Stomach (tissue), 9 donors: ENCODE results near the gene GMDS. TPM values are rescaled to one million over a fixed set of nuclear protein-coding genes. Genes with fewer than 3 reads are reported as not detected.

Experiments used
- DNase-seq, 2 donors: peaks; one replicate each; pipeline versions ENCODE4 v3.0.0 to v3.0.0-alpha.2; 2013 to 2019
- H3K27ac ChIP-seq, 5 donors: fragments of 200-600 bp in 4 of 5; sonication (generic) in 4 of 5; one replicate each; pipeline ENCODE4 v1.5.1; 2013 to 2019; ENCODE audit warnings: mild to moderate bottlenecking in 1 of 5, moderate library complexity in 1 of 5
- H3K27me3 ChIP-seq, 3 donors: fragments of 200-600 bp; sonication (generic); one replicate each; pipeline ENCODE4 v1.5.1; 2017 to 2019; ENCODE audit warnings: mixed run types in 1 of 3
- H3K36me3 ChIP-seq, 4 donors: fragments of 200-600 bp; sonication (generic); 1 replicate in 3 of 4; 2 replicates in 1 of 4; pipeline ENCODE4 v1.5.1; 2016 to 2019
- H3K4me1 ChIP-seq, 4 donors: fragments of 200-600 bp; sonication (generic); one replicate each; pipeline ENCODE4 v1.5.1; 2016 to 2019
- H3K4me3 ChIP-seq, 4 donors: fragments of 200-600 bp; sonication (generic) in 3 of 4; one replicate each; pipeline ENCODE4 v1.5.1; 2016 to 2019; ENCODE audit warnings: mild to moderate bottlenecking in 1 of 4
- H3K9me3 ChIP-seq, 4 donors: fragments of 200-600 bp; sonication (generic); one replicate each; pipeline ENCODE4 v1.5.1; 2016 to 2019
- CTCF ChIP-seq, 7 experiments: fragments of 450-650 bp in 4 of 7; fragments of 200-600 bp in 3 of 7; sonication (generic) in 3 of 7; IDR thresholded peaks; one replicate each; pipeline ENCODE4 v1.5.1; 2016 to 2019; ENCODE audit warnings: antibody characterized with exemption in 7 of 7, control low read depth in 2 of 7, mild to moderate bottlenecking in 1 of 7
- EP300 ChIP-seq: sonication (generic); formaldehyde crosslinking; IDR thresholded peaks from one replicate; pipeline ENCODE4 v1.6.1; 2017; ENCODE audit warnings: antibody characterized with exemption
- POLR2A ChIP-seq, 4 donors: fragments of 450-650 bp; IDR thresholded peaks; one replicate each; pipeline ENCODE4 v1.6.1; 2016; ENCODE audit warnings: antibody characterized with exemption in 4 of 4, control low read depth in 2 of 4, mild to moderate bottlenecking in 1 of 4, moderate library complexity in 1 of 4
- POLR2AphosphoS5 ChIP-seq, 3 donors: sonication (generic); formaldehyde crosslinking; IDR thresholded peaks; one replicate each; pipeline ENCODE4 v1.6.1; 2016; ENCODE audit warnings: antibody characterized with exemption in 3 of 3
- WGBS, 5 donors: extraction: QIAGEN DNeasy Blood & Tissue Kit in 3 of 5; methylation state at CpG; one replicate each; pipeline versions ENCODE4 v1.1.5 to v1.1.7; 2013 to 2018; 5-methylcytosine and 5-hydroxymethylcytosine counted together
- intact Hi-C: fragments of 100-400 bp; cut with DNase I; formaldehyde crosslinking; loops from one replicate; pipeline ENCODE4 v1.15.1; 2023; ENCODE audit warnings: low total_unique reads
- polyA plus RNA-seq, 3 donors: library from polyadenylated mRNA; stranded (reverse); fragments of 200-250 nt; gene quantifications; one replicate each; pipeline ENCODE4 v1.2.3, GENCODE V29; 2013
- total RNA-seq, 5 donors: library from RNA; depleted of rRNA; stranded (reverse); fragments of >200 nt; gene quantifications; one replicate each; pipeline versions ENCODE4 v1.1.0 to v1.2.3, GENCODE V29; 2014 to 2016
- donor health status: healthy with polysubstance abuse.
- donor health status: Bipolar disorder and iron deficiency.
- donor health status: healthy.

GMDS gene
- total and polyA plus RNA-seq, 8 donors: 83.7 to 262 (median 121) TPM

DNA sequence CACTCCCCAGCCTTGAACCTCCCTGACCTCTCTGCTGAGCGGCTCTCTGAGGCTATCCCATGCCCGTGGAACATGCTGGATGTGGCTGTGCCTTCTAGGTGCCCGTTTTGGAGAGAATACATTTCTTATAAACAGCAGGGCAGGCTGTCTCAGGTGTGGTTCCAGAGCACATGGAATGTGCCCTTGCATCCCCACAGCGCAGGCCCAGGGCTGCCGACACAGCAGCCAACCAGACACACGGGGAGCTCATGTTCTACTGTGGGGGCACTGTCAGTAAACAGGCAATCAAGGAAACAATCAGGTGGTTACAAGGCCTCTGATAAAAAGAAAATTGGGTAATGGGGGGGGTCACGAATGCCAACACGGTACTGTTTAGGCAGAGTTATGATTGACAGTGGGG lies 604.9 kb downstream of the GMDS start:
- Histone ChIP-seq H3K9me3 (no peaks in the 10 kb centered on the region), H3K36me3 (peaks cover 0 to 9% (median 2%) of the 10 kb centered on the region in 4 donors), H3K27me3 (no peaks in the 10 kb centered on the region), H3K27ac (no peak overlapping the region), H3K4me3 (no peak overlapping the region), H3K4me1 (peaks cover 0 to 15% (median 10%) of the 10 kb centered on the region in 4 donors)
- DNase-seq: no peak
- intact Hi-C loops: no loop called here
- TF ChIP-seq EP300 (no peak), POLR2A (IDR thresholded peaks at IDR 0.05) (no peak), POLR2AphosphoS5 (IDR thresholded peaks at IDR 0.05) (no peak), CTCF (IDR thresholded peaks at IDR 0.05) (no peak)
- 85 to 93% (median 91%) methylated on average over 8 of the region's 8 CpGs for WGBS, 5 donors

DNA sequence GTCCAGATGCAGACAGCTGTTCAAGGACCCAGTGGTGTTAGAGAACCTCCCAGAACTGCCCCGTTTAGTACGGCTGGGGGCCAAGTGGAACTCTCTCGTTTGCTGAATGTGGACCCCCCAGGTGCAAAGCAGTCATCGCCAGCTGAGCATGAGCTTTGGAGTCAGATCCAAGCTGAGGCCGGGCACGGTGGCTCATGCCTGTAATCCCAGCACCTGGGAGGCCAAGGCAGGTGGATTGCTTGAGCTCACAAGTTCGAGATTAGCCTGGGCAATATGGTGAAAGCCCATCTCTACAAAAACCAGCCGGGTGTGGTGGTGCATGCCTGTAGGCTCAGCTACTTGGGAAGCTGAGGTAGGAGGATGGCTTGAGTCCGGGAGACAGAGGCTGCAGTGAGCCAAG lies 606.0 kb downstream of the GMDS start:
- Histone ChIP-seq H3K4me3 (no peak overlapping the region), H3K27me3 (peaks cover 0 to under 1% (median 0%) of the 10 kb centered on the region in 3 donors), H3K4me1 (peaks cover 0 to 15% (median 10%) of the 10 kb centered on the region in 4 donors), H3K36me3 (peaks cover 0 to 17% (median 2%) of the 10 kb centered on the region in 4 donors), H3K27ac (no peak overlapping the region), H3K9me3 (no peaks in the 10 kb centered on the region)
- no peak for TF ChIP-seq POLR2A (IDR thresholded peaks at IDR 0.05)
- no peak for TF ChIP-seq CTCF (IDR thresholded peaks at IDR 0.05)
- TF ChIP-seq POLR2AphosphoS5 (IDR thresholded peaks at IDR 0.05): no peak
- no peak for TF ChIP-seq EP300
- intact Hi-C loops: no loop called here
- DNase-seq: no peak
- whole genome bisulfite sequencing, 5 donors: 83 to 92% (median 87%) methylated on average over 5 to 9 of the region's 9 CpGs

GRCh38 chr6:1636971-1637871 lies 608.2 kb downstream of the GMDS start:
- no peaks in the 10 kb centered on the region for H3K9me3 ChIP-seq
- TF ChIP-seq POLR2A (IDR thresholded peaks at IDR 0.05): no peak
- no peak for TF ChIP-seq EP300
- no peak for TF ChIP-seq POLR2AphosphoS5 (IDR thresholded peaks at IDR 0.05)
- TF ChIP-seq CTCF (IDR thresholded peaks at IDR 0.05): no peak
- WGBS, 5 donors: 75 to 89% (median 86%) methylated on average over 16 to 20 of the region's 20 CpGs
- peak in 1 of 2 donors; percentile 60 for DNase-seq
- H3K27ac ChIP-seq: no peak overlapping the region
- intact Hi-C loops: no loop called here
- peaks cover 0 to 14% (median 9%) of the 10 kb centered on the region in 4 donors for H3K4me1 ChIP-seq
- peaks cover 0 to 17% (median 2%) of the 10 kb centered on the region in 4 donors for H3K36me3 ChIP-seq
- H3K27me3 ChIP-seq: peaks cover 0 to 10% (median 0%) of the 10 kb centered on the region in 3 donors
- no peak overlapping the region for H3K4me3 ChIP-seq

DNA sequence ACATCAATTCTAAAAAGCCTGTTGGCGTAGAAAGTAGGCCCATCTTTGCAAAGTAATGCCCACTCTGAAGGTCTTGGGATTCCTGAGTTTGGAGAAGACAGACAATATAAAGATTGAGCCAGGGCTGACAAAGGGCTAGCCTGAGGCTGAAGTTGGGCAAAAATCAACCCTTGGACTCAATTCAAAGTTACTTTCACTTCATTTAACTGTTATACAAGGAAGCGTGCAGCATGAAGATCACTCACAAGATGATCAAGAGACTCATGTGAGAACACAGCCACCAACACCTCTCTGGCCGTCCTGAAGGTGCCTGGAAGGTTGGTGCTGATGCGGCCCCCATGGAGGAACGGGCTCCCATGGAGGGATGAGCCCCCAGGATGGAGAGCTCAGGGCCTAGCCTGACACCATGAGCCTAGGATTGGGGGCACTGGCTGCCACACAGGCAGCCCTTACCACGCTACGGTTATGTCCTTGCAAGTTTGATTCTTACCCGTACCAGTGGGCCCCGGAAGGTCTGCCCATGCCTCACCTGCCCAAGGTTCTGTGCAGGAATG lies 609.1 kb downstream of the GMDS start:
- intact Hi-C loops: no loop called here
- WGBS, 5 donors: 84 to 96% (median 91%) methylated on average over 5 to 9 of the region's 9 CpGs

More for the DNA sequence above, 609.1 kb downstream of the GMDS start:
- H3K27me3 ChIP-seq: peaks cover 0 to 10% (median 0%) of the 10 kb centered on the region in 3 donors
- H3K4me1 ChIP-seq: peaks cover 0 to 10% (median 2%) of the 10 kb centered on the region in 4 donors
- DNase-seq: no peak
- no peak overlapping the region for H3K4me3 ChIP-seq
- no peak overlapping the region for H3K27ac ChIP-seq
- TF ChIP-seq POLR2AphosphoS5 (IDR thresholded peaks at IDR 0.05) (no peak), CTCF (IDR thresholded peaks at IDR 0.05) (no peak), POLR2A (IDR thresholded peaks at IDR 0.05) (no peak), EP300 (no peak)
- no peaks in the 10 kb centered on the region for H3K9me3 ChIP-seq
- H3K36me3 ChIP-seq: peaks cover 0 to 17% (median 2%) of the 10 kb centered on the region in 4 donors
